HepG2 (cell line): ENCODE results near the gene FBXL13. TPM values are rescaled to one million over a fixed set of nuclear protein-coding genes. Genes with fewer than 3 reads are reported as not detected.
"Not testable (repeated sequence)": the region's sequence is repeated elsewhere in the genome, so short reads cannot be mapped to it uniquely, and the experiment has no call there.

Source experiments
- ATAC-seq: fragments of 200-7000 bp; cut with Tn5 transposase; 3 replicates; pipeline ENCODE4 v1.9.1; 2020; ENCODE audit warnings: mild to moderate bottlenecking, moderate library complexity
- BruUV-seq: library from RNA; stranded (reverse); fragments of 400-500 nt; replicated peaks from 2 replicates; lab custom pipeline; 2021; lab: Mats Ljungman, UMichigan
- CTCF ChIA-PET: fragments of 300-600 bp; formaldehyde crosslinking; extraction: SDS; loops from one replicate; lab custom pipeline; 2021; ENCODE audit warnings: low total read pairs, inconsistent platforms, low intra/inter-chr PET ratio; lab: Yijun Ruan, JAX
- POLR2A ChIA-PET: fragments of 350-600 bp; sonication (Branson Sonifier 250); formaldehyde crosslinking; loops from one replicate; lab custom pipeline; 2020; ENCODE audit warnings: antibody characterized with exemption, inconsistent platforms; lab: Yijun Ruan, JAX
- DNase-seq: peaks from one replicate; pipeline ENCODE4 v3.0.0-alpha.2; 2015; ENCODE audit warnings: low spot score
- FAIRE-seq: peaks from 3 replicates; lab custom pipeline; 2011; peaks lifted over from hg19 to GRCh38; lab: Jason Lieb, UNC
- H2AFZ ChIP-seq: one replicate; pipeline ENCODE4 v1.6.1; 2011; ENCODE audit warnings: low read length, inconsistent platforms
- H3K27ac ChIP-seq: fragments of 300-600 bp; 3 replicates; pipeline ENCODE4 v1.8.0; 2011; ENCODE audit warnings: mixed run types, mild to moderate bottlenecking, mixed read lengths, low read length, inconsistent platforms; ENCODE audit not compliant: insufficient read depth; ENCODE audit errors: extremely low read length
- H3K27me3 ChIP-seq, 2 experiments: fragments of 200-600 bp in 1 of 2; 2 replicates in 1 of 2; 3 replicates in 1 of 2; pipeline versions ENCODE4 v1.6.0 to v1.8.0; 2011; ENCODE audit warnings: low read length in 2 of 2, mild to moderate bottlenecking in 2 of 2, moderate library complexity in 2 of 2, inconsistent platforms in 1 of 2; ENCODE audit not compliant: insufficient read depth in 2 of 2, control insufficient read depth in 1 of 2
- H3K36me3 ChIP-seq, 2 experiments: fragments of 200-600 bp in 1 of 2; replicated peaks in 1 of 2; 2 replicates in 1 of 2; 3 replicates in 1 of 2; pipeline versions ENCODE4 v1.5.1 to v1.8.0; 2011; ENCODE audit warnings: low read length in 2 of 2, inconsistent platforms in 1 of 2; ENCODE audit not compliant: insufficient read depth in 2 of 2, control insufficient read depth in 1 of 2
- H3K4me1 ChIP-seq: 2 replicates; pipeline ENCODE4 v1.5.1; 2012; ENCODE audit warnings: low read length, inconsistent platforms; ENCODE audit not compliant: insufficient read depth
- H3K4me2 ChIP-seq: 2 replicates; pipeline ENCODE4 v1.6.0; 2011; ENCODE audit warnings: low read depth, low read length, inconsistent platforms
- H3K4me3 ChIP-seq, 3 experiments: fragments of 200-600 bp in 1 of 3; sonication (generic), shearing (Covaris generic) in 1 of 3; replicated peaks in 1 of 3; 2 replicates each; pipeline ENCODE4 v1.5.1; 2011 to 2016; ENCODE audit warnings: low read length in 3 of 3, inconsistent platforms in 2 of 3, low read depth in 2 of 3, mild to moderate bottlenecking in 2 of 3, control low read depth in 1 of 3, mixed read lengths in 1 of 3; ENCODE audit not compliant: insufficient read depth in 1 of 3
- H3K79me2 ChIP-seq: one replicate; pipeline ENCODE4 v1.6.1; 2011; ENCODE audit warnings: low read length, inconsistent platforms; ENCODE audit not compliant: insufficient read depth
- H3K9ac ChIP-seq: 2 replicates; pipeline ENCODE4 v1.6.0; 2011; ENCODE audit warnings: mild to moderate bottlenecking, low read depth, low read length, inconsistent platforms; ENCODE audit not compliant: insufficient read depth
- H3K9me3 ChIP-seq: 2 replicates; pipeline ENCODE4 v1.5.1; 2012; ENCODE audit warnings: mild to moderate bottlenecking, low read length
- H4K20me1 ChIP-seq: 2 replicates; pipeline ENCODE4 v1.6.0; 2011; ENCODE audit warnings: inconsistent platforms, mild to moderate bottlenecking, low read length, moderate library complexity; ENCODE audit not compliant: insufficient read depth
- WGBS: methylation state at CpG from one replicate; pipeline ENCODE4 v1.1.6; 2017; ENCODE audit warnings: low lambda C conversion rate; 5-methylcytosine and 5-hydroxymethylcytosine counted together
- in situ Hi-C: cut with HindIII; loops from 2 replicates; pipeline ENCODE4 v1.10.0; 2017; ENCODE audit warnings: low pct_unique_long_range_greater_than_20kb; ENCODE audit not compliant: extremely low pct_ligation_motif_present
- intact Hi-C: fragments of 100-400 bp; cut with micrococcal nuclease; formaldehyde crosslinking; loops from one replicate; pipeline ENCODE4 v1.10.0; 2022; ENCODE audit not compliant: unreplicated experiment
- polyA plus RNA-seq, 8 experiments: library from polyadenylated mRNA; depleted of rRNA in 3 of 8; stranded (reverse) in 7 of 8; unstranded in 1 of 8; fragments of >200 nt; fragmentation: Illumina TruSeq in 4 of 8; extraction: Trizol in 4 of 8; gene quantifications; 2 replicates each; pipeline versions ENCODE4 v1.2.1 to v1.2.3, GENCODE V29; 2011 to 2016; ENCODE audit warnings: low read depth in 4 of 8, missing spikeins in 1 of 8, mixed read lengths in 1 of 8; ENCODE audit not compliant: insufficient read depth in 1 of 8
- small RNA-seq, 3 experiments: library from RNA; depleted of rRNA; stranded (forward); fragments of <200 nt; gene quantifications; one replicate each; pipeline ENCODE3, GENCODE V24; 2012; ENCODE audit warnings: low read depth in 2 of 3, low replicate concordance in 1 of 3; ENCODE audit not compliant: insufficient read length in 3 of 3, insufficient read depth in 2 of 3
- total RNA-seq, 5 experiments: library from RNA; depleted of rRNA; stranded (reverse); fragments of >200 nt; fragmentation: Illumina TruSeq; extraction: Trizol; gene quantifications; 2 replicates each; pipeline ENCODE4 v1.2.3, GENCODE V29; 2016; ENCODE audit warnings: low read depth in 1 of 5

FBXL13 gene
- total and polyA plus RNA-seq, 2 of the 13 experiments (the other 11 are each of a cell fraction or from before 2014, with no cell fraction given) = 0.24 to 0.77 TPM

GRCh38 chr7:102770467-102770866, 304.1 kb downstream of the FBXL13 start:
- H3K36me3 ChIP-seq, H4K20me1 ChIP-seq, H3K27me3 ChIP-seq, H2AFZ ChIP-seq, ATAC-seq, POLR2A ChIA-PET, FAIRE-seq, CTCF ChIA-PET, DNase-seq, H3K4me2 ChIP-seq, H3K79me2 ChIP-seq, intact Hi-C loops, H3K4me3 ChIP-seq, H3K9ac ChIP-seq, H3K27ac ChIP-seq, BruUV-seq, H3K4me1 ChIP-seq, H3K9me3 ChIP-seq: not testable (repeated sequence)
- 100% methylated on average over 3 of the region's 3 CpGs for WGBS
- in situ Hi-C loops = loop anchor here (25.0 kb wide), 1 partner anchor 292 kb away; the partner anchor contains the start of gene FBXL13

- CTCF ChIA-PET, intact Hi-C loops, FAIRE-seq, H3K4me1 ChIP-seq, H3K4me3 ChIP-seq, H3K27me3 ChIP-seq, H3K9me3 ChIP-seq, H3K9ac ChIP-seq, H2AFZ ChIP-seq, H3K27ac ChIP-seq, POLR2A ChIA-PET, H3K79me2 ChIP-seq, H4K20me1 ChIP-seq, H3K36me3 ChIP-seq, BruUV-seq, H3K4me2 ChIP-seq, ATAC-seq, DNase-seq: not testable (repeated sequence)
- in situ Hi-C loops = loop anchor here (25.0 kb wide), 1 partner anchor 293 kb away; the partner anchor contains the start of gene FBXL13
- WGBS = 71% methylated on average over 1 of the region's 3 CpGs
Measured at GRCh38 chr7:102769657-102770192, 304.9 kb downstream of the FBXL13 start.

GRCh38 chr7:102763295-102763905, 311.2 kb downstream of the FBXL13 start:
- BruUV-seq, H3K27me3 ChIP-seq, ATAC-seq, H3K27ac ChIP-seq, DNase-seq, POLR2A ChIA-PET, CTCF ChIA-PET, intact Hi-C loops, H3K4me2 ChIP-seq, H3K4me1 ChIP-seq, H3K4me3 ChIP-seq, H3K36me3 ChIP-seq, FAIRE-seq, H3K9me3 ChIP-seq, H3K79me2 ChIP-seq, H2AFZ ChIP-seq, H4K20me1 ChIP-seq, H3K9ac ChIP-seq: not testable (repeated sequence)
- in situ Hi-C loops = loop anchor here (25.0 kb wide), 1 partner anchor 299 kb away; the partner anchor contains the start of gene FBXL13
- 100% methylated on average over 5 of the region's 6 CpGs for WGBS

Small RNA genes within 50 kb of the gene (small RNA-seq; reads per million reads assigned to genes)
- gene RNU6-1136P = 0 reads per million in 3 experiments

Other genes starting within 250 kb of the FBXL13 start
- gene LRRC17, start 161.8 kb downstream of the FBXL13 start, total RNA-seq (2016; rRNA removed; fragmentation: Illumina TruSeq; extraction: Trizol) = 0.20 and 0.38 TPM in 2 replicates
- gene LRRC17, start 161.8 kb downstream of the FBXL13 start, polyA plus RNA-seq (2011; rRNA removed) = 0.66 and 0.67 TPM in 2 replicates
- 23.5 and 23.7 TPM in 2 replicates for gene ARMC10, start 344 bp upstream of the FBXL13 start, total RNA-seq (2016; rRNA removed; fragmentation: Illumina TruSeq; extraction: Trizol)
- 7.8 and 11.3 TPM in 2 replicates for gene ARMC10, start 344 bp upstream of the FBXL13 start, polyA plus RNA-seq (2011; rRNA removed)
- 5.6 and 6.8 TPM in 2 replicates for gene NAPEPLD, start 74.3 kb upstream of the FBXL13 start, total RNA-seq (2016; rRNA removed; fragmentation: Illumina TruSeq; extraction: Trizol)
- 3.2 and 3.4 TPM in 2 replicates for gene NAPEPLD, start 74.3 kb upstream of the FBXL13 start, polyA plus RNA-seq (2011; rRNA removed)
- gene PMPCB, start 222.6 kb upstream of the FBXL13 start, total RNA-seq (2016; rRNA removed; fragmentation: Illumina TruSeq; extraction: Trizol) = 75.9 and 80.8 TPM in 2 replicates
- 94.2 and 124 TPM in 2 replicates for gene PMPCB, start 222.6 kb upstream of the FBXL13 start, polyA plus RNA-seq (2011; rRNA removed)